GM21515 (cell line): ENCODE measurements around the gene MBOAT2.
"Not testable (repeated sequence)": the region's sequence is repeated elsewhere in the genome, so short reads cannot be mapped to it uniquely, and the experiment has no call there.

Experiments used
- ATAC-seq: cut with Tn5 transposase; IDR thresholded peaks from one replicate; pipeline ENCODE4 v1.9.1; 2021; ENCODE audit not compliant: unreplicated experiment

Gene MBOAT2

GRCh38 chr2:8962890-8963289, 40.6 kb downstream of the MBOAT2 start:
- ATAC-seq, result no peak

GRCh38 chr2:8957628-8958027, 45.9 kb downstream of the MBOAT2 start:
- no peak for ATAC-seq

GRCh38 chr2:8956774-8957173, 46.7 kb downstream of the MBOAT2 start:
- no peak for ATAC-seq

DNA sequence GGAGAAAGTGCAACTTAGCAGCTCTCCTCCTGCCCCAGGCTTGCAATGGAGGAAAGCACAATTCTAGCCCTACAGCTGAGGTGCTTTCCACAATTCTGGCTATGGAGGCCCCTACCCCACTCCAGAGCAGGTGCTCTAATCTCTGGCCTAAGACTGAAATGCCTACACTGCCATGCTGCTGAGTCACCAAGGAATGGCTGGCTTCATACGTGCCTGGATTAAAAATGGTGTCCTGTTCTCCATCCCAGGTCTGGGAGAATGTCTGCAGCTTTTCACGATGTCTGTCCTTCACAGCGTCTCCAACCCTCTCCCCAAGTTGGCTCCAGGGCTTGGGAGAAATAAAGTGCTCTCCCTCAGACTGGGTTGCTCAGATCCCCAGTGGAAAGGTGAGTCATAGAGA, 48.5 kb downstream of the MBOAT2 start:
- ATAC-seq, result no peak

GRCh38 chr2:8953525-8953924, 50.0 kb downstream of the MBOAT2 start:
- ATAC-seq, result no peak

- no peak for ATAC-seq
Measured at GRCh38 chr2:8939486-8940114, 63.9 kb downstream of the MBOAT2 start.

DNA sequence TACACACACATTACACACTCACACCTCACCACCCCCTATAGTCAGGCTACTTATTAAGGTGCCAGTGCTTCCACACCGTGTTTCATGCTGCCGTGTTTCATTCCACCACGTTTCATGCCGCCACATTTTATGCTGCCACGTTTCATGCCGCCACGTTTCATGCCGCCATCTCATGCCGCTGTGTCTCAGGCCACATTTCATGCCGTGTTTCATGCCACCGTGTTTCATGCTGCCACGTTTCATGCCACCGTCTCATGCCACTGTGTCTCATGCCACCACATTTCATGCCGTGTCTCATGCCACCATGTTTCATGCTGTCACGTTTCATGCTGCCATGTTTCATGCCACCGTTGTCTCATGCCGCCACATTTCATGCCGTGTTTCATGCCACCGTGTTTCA, 65.1 kb downstream of the MBOAT2 start:
- ATAC-seq, result no peak

DNA sequence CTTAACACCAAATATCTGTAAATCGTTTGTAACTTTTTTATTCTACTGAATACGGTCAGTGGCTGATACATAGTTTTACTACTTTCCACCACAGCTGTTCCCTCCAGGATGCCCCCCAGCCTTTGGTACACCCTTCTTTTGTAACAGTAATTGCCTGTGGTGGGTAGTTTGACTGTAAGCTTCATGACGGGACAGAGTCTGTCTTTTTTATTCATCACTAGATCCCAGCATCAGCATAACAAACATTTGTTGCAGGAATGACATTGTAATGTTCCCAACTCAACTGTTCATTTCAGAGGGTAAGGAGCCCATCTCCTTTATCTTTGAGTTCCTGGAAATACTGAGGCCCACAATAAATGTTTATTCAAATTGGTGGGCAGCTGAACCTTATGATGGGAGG, 67.5 kb downstream of the MBOAT2 start:
- no peak for ATAC-seq

GRCh38 chr2:8934338-8934737, 69.1 kb downstream of the MBOAT2 start:
- ATAC-seq, result no peak

DNA sequence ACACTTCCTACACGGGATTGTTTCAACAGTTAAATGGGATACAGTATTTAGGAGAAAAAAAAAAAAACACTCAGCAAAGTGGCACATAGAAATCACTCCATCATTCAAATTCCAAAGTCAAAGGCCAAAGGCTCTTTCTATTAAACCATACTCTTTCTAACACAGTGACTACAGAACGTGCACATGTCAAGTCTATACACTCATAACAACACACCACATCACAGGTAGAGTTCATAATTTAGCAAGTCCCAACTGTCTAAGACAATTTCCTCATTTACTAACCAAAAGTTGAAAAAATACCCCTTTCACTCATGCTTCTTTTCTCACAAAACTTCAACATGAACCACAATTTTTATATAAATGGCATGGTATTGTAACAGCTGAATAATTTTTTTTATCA, 70.8 kb downstream of the MBOAT2 start:
- no peak for ATAC-seq

DNA sequence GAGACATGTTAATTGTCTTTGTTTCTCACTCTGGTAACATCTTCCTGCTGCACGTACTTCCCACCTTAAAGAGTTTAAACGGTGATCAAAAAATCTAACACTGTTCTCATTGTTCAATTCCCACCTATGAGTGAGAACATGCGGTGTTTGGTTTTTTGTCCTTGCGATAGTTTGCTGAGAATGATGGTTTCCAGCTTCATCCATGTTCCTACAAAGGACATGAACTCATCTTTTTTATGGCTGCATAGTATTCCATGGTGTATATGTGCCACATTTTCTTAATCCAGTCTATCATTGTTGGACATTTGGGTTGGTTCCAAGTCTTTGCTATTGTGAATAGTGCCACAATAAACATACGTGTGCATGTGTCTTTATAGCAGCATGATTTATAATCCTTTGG, 73.3 kb downstream of the MBOAT2 start:
- not testable (repeated sequence) for ATAC-seq

GRCh38 chr2:8929128-8929527, 74.4 kb downstream of the MBOAT2 start:
- no peak for ATAC-seq

GRCh38 chr2:8927510-8928455, 75.7 kb downstream of the MBOAT2 start:
- ATAC-seq, result no peak

DNA sequence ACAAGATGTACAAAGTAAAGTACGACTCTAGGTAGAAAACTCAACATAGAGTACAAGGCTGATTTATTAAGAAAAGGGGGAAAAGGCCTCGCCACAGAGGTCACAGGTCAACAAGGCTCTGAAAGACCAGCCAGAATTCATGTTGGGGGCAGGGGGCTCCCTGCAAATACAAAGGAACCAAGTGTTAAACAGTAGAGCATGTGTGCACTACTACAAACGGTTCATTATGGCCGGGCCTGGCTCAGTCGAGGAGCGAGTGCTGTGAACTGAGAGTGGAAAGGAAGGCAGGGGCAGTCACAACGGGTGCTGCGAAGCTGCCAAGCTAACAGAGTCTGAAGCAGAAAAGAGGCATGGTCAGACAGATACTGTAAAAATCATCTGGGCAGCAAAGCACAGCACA, 77.1 kb downstream of the MBOAT2 start:
- ATAC-seq, result no peak

DNA sequence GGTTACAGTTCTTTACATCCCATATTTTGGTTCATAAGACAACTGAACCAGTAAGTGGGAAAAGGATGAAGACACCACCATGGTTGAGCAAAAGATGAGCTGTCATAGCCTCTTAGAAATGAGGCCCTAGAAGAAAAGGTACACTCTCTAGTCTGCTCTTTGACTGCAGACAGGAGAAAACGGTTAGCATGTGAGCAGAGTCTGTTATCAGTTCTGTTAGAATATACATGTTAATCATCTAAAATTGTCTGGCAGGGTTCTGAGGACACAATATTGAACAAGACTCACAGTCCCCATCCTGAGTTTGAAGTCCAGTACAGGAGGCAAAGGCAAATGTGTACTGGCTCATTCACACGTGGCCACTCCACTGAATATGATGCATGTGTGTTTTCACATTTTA, 78.1 kb downstream of the MBOAT2 start:
- ATAC-seq, result no peak

- ATAC-seq, result no peak
Measured at GRCh38 chr2:8923183-8923582, 80.3 kb downstream of the MBOAT2 start.

- ATAC-seq, result no peak
Measured at GRCh38 chr2:8922431-8922830, 81.1 kb downstream of the MBOAT2 start.

GRCh38 chr2:8918412-8918811, 85.1 kb downstream of the MBOAT2 start:
- ATAC-seq, result no peak

- no peak for ATAC-seq
Measured at GRCh38 chr2:8915941-8916340, 87.5 kb downstream of the MBOAT2 start.

DNA sequence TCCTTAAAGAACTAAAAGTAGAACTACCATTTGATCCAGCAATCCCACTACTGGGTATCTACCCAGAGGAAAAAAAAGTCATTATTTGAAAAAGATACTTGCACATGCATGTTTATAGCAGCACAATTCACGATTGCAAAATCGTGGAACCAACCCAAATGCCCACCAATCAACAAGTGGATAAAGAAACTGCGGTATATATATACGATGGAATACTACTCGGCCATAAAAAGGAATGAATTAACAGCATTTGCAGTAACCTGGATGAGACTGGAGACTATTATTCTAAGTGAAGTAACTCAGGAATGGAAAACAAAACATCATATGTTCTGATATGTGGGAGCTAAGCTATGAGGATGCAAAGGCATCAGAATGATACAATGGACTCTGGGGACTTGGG, 89.7 kb downstream of the MBOAT2 start:
- not testable (repeated sequence) for ATAC-seq

DNA sequence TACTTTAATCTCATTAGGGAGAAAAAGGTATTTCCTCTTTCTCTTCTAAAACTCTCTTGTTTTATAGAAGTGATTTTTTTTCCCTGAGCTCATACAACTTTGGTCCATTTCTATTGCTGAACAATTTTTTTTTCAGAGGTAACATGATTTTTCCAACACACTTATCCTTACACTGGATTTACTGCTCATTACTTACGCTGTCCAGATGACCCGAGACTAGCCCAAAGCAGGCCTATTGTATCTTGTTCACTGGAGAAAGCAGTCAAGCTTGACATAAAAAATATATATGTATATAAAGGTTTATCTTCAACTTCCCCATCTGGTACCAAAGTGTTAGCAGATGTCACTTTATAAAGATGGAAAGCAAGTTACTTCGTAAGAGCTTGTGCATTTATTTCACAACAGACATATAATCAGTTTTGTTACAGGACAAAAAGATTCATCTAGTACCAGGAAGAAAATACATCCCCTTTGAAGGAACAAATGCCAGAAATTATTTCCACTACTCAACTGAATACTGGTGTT, 95.7 kb downstream of the MBOAT2 start:
- no peak for ATAC-seq

GRCh38 chr2:8903924-8904323, 99.6 kb downstream of the MBOAT2 start:
- ATAC-seq, result not testable (repeated sequence)
